Pulmonary artery endothelial cell (primary cell): ENCODE results near the gene STX18. TPM values are rescaled to one million over a fixed set of nuclear protein-coding genes. Genes with fewer than 3 reads are reported as not detected.
A peak's percentile ranks its signal among the peaks of the same experiment; 100 is the strongest.
"Not testable (repeated sequence)": the region's sequence is repeated elsewhere in the genome, so short reads cannot be mapped to it uniquely, and the experiment has no call there.

Experiments
- DNase-seq: peaks from one replicate; pipeline ENCODE4 v3.0.0-alpha.2; 2011; ENCODE audit warnings: low read depth, low spot score
- total RNA-seq: library from RNA; depleted of rRNA; stranded (reverse); fragments of >200 nt; gene quantifications from 2 replicates; pipeline ENCODE4 v1.2.3, GENCODE V29; 2014

STX18 gene
- total RNA-seq, 1 donor from 2014 or later: 24.6 TPM

DNA sequence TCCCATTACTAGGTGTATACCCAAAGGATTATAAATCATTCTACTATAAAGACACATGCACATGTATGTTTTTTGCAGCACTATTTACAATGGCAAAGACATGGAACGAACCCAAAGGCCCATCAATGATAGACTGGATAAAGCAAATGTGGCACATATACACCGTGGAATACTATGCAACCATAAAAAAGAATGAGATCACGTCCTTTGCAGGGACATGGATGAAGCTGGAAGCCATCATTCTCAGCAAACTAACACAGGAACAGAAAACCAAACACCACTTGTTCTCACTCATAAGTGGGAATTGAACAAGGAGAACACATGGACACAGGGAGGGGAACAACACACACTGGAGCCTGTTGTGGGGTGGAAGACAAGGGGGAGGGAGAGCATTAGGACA is 31.2 kb downstream of the STX18 start:
- not testable (repeated sequence) for DNase-seq

DNA sequence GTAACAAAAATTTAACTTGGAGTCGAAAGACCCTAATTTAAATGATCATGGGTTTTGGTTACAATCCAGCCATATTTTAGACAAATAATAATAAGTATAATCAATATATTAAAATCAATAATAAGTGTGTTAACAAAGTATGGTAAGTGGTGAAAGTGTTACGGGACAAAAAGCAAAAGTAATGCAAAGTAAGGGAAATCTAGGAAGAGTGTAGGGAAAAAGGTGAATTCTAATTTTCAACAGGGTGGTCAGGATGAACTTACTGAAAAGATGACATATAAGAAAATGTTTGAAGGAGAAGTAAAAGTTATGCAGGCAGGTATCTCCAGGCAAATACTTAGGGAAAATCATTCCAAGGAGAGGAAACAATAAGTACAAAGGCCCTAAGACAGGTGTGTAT is 32.3 kb downstream of the STX18 start:
- DNase-seq: no peak

DNA sequence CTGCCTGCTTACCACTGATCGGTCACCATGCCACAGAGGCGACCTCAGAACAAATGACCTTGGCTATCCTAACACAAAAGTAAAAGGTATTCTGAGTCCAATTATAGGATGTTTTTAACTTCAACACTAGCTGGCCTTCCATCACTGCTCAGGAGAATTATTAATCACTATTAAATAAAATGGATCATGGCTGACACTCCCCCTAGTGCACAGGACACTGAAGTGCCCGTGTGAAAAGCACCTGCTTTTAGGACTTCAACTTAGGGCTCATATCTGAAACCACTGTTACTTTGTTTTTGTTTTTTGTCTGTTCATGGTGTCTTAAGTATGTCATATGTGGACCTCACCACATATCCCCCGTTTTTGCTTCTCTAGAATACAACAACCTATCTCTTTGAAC is 33.9 kb downstream of the STX18 start:
- DNase-seq: no peak

DNA sequence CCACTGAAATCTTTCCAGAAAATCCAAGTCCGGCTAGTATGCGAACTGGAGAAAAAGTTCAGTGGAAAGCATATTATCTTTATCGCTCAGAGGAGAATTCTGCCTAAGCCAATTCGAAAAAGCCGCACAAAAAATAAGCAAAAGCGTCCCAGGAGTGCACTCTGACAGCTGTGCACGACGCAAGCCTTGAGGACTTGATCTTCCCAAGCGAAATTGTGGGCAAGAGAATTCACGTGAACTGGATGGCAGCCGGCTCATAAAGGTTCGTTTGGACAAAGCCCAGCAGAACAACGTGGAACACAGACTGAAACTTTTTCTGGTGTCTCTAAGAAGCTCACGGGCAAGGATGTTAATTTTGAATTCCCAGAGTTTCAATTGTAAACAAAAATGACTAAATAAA is 34.4 kb downstream of the STX18 start:
- DNase-seq: no peak

DNA sequence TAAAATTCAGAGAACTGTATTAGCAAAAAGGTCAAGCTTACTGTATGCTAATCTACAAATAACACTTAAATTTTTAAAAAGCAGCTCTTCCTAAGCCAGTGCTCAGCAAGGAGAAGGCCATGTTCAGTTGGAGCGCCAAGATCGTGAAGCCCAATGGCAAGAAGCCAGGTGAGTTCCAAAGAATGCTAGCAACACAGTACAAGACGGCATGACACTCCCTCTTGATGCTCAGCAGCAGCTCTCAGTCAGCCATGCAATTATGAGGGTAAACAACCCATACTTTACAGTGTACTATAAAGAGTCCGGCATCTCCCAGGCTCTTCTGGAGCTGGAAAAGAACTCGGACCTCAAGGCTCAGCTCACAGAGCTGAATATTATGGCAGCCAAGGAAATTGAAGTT is 34.9 kb downstream of the STX18 start:
- no peak for DNase-seq

DNA sequence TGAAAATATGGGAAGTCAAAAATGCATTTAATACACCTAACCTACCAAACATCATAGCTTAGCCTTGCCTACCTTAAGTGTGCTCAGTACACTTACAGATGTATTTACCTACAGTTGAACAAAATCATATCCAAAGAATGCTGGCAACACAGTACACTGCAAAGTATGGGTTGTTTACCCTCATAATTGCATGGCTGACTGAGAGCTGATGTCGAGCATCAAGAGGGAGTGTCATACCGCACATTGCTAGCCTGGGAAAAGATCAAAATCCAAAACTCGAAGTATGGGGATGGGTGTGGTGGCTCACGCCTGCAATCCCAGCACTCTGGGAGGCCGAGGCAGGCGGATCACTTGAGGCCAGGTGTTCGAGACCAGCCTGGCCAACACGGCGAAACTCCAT is 36.6 kb downstream of the STX18 start:
- DNase-seq: not testable (repeated sequence)

DNA sequence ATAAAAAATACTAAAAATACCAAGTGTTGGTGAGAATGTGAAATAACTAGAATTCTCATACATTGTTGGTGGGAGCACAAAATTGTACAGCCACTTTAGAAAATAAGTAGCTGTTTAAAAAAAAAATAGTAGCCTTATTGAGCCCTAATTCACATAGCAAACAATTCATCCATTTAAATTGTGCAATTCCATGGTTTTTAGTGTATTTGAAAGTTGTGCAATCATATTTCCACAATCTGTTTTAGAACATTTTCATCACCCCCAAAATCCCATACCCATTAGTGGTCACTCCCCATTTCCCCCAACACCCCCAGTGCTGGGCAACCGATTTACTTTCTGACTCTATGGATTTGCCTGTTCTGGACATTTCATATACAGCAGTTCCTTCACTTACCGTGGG is 37.1 kb downstream of the STX18 start:
- no peak for DNase-seq

DNA sequence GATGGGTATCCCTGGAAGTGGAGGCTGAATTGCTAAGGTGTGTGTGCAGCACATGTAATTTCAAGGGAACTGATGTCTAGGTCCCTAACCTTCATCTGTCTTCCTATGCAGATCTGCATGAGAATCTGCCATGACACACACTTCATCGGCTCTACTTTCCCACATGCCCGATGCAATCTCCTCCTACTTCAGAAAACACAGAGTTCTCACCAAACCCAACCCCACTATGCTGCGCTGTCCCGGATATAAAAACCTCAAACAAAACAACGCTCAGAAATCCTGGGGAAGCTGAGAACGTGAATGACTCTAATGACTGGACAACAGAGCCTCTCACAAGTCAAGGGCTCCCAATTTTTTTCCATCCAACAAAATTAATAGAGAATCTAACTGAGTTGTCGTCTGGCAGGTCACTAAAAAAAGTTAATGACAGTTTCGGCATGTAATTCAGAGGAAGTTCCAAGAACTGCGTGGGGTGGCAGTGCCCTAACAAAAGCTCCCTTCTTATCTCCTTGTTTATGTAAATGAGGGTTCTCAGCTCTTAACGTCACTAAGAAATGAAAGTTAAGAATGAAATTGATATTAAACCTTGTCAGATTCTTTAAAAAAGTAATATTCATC is 39.0 kb downstream of the STX18 start:
- no peak for DNase-seq

DNA sequence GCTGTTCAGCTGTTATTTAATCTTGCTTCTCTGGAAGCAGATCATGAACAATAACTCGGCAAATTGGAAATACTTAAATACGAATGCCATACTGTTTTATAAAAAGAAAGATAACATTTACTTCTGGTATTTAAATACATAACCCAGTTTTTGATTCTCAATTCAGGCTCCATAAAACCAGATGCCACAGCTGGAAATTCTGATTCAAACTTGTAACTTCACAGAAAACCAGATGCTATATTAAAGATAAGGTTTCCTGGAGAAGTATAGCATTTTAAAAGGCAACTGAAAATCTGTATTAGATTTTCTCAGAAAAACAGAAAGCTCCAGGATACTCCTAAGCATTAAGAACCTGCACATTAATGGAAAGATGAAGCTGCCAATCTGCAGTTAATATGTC is 40.2 kb downstream of the STX18 start:
- DNase-seq: no peak

DNA sequence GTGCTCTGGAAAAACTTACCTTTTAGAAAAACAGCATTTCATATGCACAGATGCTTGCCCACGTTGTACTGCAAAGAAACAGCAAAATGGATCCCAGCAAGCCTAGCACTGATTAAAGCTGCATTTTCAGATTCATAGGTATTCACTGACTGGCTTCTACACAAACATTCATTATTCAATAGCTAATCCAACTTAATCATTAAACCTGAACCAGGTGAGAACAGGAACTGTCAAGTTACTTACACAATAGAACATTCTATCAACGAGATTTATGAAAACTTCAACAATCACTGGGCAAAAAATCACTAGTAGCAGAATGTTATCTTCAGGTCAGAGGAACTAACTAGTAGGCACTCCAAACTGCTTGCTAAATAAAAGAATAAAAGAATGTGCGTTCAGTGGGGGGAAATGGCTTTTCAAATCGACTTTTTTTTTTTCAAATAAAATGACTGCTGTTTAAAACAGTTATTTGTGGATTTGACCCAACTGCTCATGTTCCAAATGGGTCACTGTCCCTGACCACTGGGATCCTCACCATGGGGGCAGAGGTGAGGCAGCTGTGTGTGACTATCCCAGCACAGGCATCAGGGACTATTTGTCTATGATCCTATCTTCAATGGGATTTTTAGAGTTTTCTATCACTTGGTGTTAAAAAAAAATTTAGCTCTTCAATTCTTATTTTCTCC is 42.3 kb downstream of the STX18 start:
- DNase-seq: no peak

DNA sequence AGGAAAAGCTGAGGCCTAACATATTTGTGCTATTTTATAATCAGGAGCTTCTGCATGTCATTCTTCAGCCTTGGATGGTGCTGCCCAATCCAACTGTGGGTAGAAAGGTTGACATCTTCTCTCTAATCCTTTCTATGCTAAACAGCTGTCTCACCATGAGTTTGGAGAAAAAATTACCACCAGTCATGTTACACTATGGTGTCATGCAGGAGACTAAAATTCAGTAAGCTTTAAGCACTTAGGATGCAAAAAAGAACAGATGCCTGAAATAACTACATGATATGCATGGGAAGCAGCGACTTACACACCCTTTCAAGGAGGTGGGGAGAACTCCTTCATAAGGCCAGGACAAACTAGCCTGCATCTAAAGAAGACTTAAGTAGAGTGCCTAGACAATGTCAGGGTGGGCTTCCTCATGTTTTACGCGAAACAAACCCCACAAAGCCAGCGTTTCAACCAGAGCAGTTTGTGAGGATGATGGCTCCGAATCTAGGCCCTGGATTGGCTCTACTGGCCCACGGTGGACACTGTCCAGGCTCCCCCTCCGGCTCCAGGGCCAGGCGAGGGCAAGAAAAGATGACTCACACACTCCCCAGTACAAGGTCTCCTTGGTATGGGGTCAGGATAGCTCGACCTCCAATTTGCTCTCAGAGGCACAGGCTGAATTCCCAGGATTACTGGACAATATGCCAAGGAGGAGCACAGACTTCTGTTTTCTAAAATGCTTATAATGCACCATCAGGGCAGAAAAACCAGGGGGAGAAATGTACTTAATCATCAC is 45.1 kb downstream of the STX18 start:
- DNase-seq: no peak

DNA sequence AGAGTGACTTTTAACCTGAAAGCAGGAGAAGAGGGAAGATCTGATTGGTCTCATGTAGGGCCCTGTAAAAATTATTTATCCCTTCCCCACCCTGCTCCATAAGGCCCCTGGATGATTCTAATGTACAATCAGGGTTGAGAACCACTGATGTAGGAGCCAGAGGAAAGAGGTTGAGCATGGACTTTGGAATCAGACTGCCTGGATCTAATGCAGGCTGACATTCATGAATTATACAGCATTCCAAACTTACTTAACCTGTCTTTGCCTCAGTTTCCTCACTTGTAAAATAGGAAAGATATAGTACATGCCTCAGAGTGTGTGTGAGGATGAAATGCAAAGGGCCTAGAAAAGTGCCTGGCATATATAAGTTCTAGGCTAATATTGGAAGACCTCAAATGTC is 47.0 kb downstream of the STX18 start:
- no peak for DNase-seq

DNA sequence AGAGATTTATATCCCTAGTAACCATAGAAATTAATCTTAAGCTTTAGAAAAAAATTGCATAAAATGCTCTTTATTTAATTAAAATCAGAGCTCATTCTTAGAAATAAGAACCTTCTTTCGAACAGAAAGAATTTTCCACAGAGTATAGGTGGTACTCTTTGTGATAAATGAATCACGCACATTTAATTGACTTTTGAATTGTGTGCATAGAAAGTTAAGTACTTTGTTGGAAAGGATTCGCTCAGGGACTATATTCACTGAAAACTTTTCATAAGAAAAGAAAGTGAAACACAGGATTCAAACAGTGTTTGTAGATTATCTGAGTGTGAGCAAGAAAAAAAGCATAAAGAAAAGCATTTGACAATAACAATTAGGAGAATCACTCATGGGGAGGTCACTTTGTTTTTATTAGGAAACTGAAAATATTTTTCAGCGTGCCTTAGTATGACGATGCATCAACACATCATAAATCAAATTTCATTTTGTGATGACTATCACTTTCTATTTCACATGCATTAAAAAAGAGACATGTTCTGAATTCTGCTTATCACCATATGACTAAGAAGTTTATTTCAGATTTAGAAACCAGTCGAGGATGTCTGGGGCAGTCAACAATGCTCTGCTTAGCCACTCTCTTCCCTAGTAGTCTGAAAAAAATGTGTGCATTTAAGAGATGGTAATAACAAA is 49.5 kb downstream of the STX18 start:
- no peak for DNase-seq

DNA sequence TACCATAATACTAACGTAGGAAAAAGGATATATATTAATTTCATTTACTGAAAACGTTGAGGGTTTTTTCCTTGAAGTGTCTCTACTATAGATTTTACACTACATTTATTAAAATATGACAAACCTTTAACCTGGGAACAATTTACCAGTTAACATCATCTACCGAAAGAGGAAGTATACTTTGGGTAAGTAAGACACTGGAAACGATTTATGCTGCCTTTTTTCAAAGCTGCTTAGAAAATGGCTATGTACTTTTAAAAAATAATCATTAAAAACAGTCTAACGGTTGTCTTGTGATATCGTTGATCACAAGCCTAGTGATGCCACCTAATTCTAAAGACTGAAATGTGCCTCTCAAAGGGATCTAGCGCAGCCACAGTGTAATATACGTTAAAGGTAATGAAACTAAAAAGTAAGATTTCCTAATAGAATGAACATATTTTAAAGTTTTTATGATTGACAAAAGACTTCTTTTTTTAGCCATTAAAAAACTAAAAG is 50.4 kb downstream of the STX18 start:
- DNase-seq: no peak

DNA sequence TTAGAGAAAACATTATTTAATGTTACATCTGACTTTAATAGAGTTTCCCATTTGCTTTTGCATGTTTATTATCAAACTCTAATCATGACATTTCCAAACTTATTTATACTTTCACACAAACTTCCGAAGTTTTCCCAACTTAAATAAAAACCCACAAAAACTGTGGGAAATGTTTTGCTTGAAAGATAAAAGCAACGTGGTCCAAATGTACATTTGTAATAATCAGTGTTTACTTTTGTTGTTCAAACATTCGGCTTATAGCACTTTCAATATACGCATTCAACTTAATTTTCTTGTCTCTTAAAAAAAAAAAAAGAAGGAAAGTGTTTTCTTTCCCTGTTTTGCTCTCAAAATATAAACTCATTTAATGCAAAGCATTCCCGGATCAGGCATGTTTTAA is 51.0 kb downstream of the STX18 start:
- DNase-seq: no peak

DNA sequence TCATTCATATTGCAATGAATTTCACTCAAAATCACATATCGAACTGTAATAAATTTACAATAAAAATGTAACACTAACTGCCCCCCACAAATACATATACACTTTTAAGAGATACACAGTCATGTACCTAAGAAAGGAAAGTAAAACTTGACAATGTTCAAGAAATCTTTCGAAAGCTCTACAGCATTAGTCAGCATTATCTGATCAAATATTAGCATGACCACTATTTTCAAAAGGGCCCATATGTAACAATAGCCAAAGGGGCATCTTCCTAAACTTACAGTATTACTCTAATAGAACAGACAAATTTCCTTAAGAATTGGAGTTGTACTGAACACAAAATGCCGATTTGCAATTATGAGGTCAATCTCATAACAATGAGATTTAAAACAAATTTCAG is 51.8 kb downstream of the STX18 start:
- no peak for DNase-seq

DNA sequence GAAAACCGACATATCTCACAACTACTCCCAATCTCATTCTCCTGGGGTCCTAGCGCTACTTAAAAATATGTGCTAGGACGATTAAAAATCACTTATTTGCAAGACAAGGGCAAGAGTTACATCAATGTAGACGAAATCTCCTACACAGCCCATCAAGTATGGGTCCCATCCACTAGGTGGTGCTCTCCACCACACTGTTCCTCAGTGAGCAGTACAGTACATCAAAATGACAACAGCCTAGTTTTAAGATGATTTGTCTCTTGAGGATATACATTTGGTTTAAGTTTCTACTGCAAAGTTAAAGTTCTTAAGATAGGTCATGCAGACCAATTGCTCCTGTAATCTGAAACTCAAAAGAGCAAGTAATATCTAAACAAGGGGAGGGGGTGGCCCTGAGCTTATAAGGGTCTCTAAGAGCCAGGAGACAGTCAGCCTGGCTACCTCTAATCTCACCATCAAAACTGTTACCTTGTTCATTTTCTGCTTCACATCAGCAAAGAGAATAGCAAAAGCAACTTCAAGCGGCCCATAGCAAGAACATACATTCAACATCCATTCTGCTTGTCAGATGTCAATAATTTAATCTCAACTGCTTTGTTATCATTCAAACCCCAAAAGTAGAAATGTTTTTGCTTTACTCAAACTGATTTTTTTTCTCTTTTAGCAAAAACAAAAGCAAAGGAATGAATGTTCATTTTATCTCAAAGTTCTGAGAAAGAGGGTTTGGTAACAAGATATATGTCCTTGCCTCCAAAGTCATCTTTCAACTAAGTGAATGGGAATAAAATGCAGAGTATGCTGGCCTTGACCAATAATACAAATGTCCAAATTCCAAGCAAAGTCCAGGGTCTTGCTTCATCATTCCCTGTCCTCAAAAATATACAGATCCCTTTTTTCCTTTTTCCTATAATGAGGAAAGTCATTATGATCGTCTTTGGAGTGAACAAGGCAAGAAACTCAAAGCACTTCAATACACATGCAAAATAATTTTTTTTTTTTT is 53.1 kb downstream of the STX18 start:
- DNase-seq: peak; percentile 55

DNA sequence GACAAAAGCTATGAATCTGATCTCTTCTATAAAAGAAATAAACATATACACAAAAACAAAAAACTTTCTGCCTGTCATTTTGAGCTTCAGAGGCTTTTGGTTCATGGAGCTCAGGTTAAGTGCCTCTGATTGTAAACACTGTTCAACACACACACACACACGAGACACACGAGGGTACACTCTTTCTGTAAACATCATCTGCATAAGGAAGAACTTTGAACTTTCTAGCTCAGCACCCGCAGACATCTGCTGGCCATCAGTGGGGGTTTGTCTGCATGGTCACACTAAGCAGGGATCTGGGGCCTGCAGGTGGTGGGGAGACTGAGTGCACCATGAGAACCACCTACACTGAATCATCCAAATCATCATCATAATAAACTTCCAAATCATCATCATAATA is 54.9 kb downstream of the STX18 start:
- no peak for DNase-seq

DNA sequence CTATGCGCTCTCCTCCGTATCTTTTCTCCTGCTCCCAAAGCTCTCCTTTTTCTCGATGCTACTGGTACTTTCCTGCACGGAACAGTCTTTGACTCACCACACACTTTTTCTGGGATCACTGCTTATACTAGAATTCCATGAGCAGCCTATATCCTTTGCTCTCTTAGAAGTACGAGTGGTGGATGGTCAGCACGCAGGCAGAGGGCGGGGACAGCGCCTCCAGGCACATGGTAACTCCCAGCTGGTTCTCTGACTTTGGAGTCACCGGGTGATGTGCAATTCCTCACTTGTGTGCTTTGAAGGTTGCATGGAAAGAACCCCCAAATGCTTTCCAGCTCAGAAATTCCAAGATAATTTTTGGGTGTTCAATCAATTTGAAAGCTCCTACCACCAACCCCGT is 56.0 kb downstream of the STX18 start:
- DNase-seq: no peak

DNA sequence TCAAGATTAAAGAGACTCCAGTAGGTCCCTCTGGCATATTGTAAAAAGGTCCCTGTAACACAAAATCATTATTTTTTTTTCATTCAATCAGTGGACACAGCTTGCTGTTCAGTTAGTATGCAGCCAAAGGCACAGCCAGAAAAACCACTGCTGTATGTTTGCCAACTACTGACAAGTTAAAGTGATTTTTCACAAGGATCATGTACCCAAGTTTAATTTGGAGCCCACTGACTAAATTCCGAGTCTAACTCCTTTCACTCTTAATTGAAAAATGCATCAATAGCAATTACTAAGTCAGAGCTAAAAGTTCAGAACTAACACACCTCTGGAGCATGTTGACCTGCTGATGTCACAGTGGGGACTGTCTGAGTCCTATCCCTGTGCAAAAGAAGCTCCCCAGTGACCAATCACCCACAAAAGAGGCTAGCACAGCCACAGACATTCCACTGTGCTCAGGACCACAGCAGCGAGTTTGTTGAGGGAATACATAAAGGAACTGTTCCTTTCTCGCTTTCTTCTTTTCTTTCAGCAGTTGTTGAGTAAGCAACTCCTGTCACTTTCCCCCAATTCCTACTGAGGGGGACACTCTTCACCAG is 60.4 kb downstream of the STX18 start:
- DNase-seq: no peak
